Left forelimb (tissue), 1 donor: Measurements from ENCODE around the gene ENPEP.
"Not testable (repeated sequence)": the region's sequence is repeated elsewhere in the genome, so short reads cannot be mapped to it uniquely, and the experiment has no call there.

Experiments used
- DNase-seq: peaks from one replicate; pipeline ENCODE4 v3.0.0-alpha.2; 2018; ENCODE audit warnings: low spot score

ENPEP gene

GRCh38 chr4:110520886-110521285 is 44.9 kb downstream of the ENPEP start:
- no peak for DNase-seq

- no peak for DNase-seq
These were observed 50.6 kb downstream of the ENPEP start for GRCh38 chr4:110526589-110526988.

GRCh38 chr4:110527156-110527555 is 51.2 kb downstream of the ENPEP start:
- DNase-seq, result no peak

GRCh38 chr4:110532901-110533589 is 57.1 kb downstream of the ENPEP start:
- no peak for DNase-seq

GRCh38 chr4:110533590-110533910 is 57.6 kb downstream of the ENPEP start:
- no peak for DNase-seq

- DNase-seq, result no peak
These were observed 58.0 kb downstream of the ENPEP start for GRCh38 chr4:110533940-110534339.

- DNase-seq, result no peak
These were observed 64.6 kb downstream of the ENPEP start for GRCh38 chr4:110540581-110540980.

GRCh38 chr4:110540982-110541451 is 65.1 kb downstream of the ENPEP start:
- no peak for DNase-seq

GRCh38 chr4:110543577-110543976 is 67.6 kb downstream of the ENPEP start:
- no peak for DNase-seq

- DNase-seq, result no peak
These were observed 68.6 kb downstream of the ENPEP start for GRCh38 chr4:110544594-110544993.

- no peak for DNase-seq
These were observed 74.3 kb downstream of the ENPEP start for GRCh38 chr4:110550260-110550659.

- DNase-seq, result no peak
These were observed 77.2 kb downstream of the ENPEP start for GRCh38 chr4:110553197-110553596.

- no peak for DNase-seq
These were observed 91.3 kb downstream of the ENPEP start for GRCh38 chr4:110567214-110567613.

- not testable (repeated sequence) for DNase-seq
These were observed 100.7 kb downstream of the ENPEP start for GRCh38 chr4:110576696-110577095.

GRCh38 chr4:110586131-110586850 is 110.3 kb downstream of the ENPEP start:
- DNase-seq, result no peak

- DNase-seq, result no peak
These were observed 111.8 kb downstream of the ENPEP start for GRCh38 chr4:110587666-110588285.

GRCh38 chr4:110589297-110589696 is 113.3 kb downstream of the ENPEP start:
- no peak for DNase-seq

GRCh38 chr4:110595583-110595982 is 119.6 kb downstream of the ENPEP start:
- DNase-seq, result no peak

- no peak for DNase-seq
These were observed 120.5 kb downstream of the ENPEP start for GRCh38 chr4:110596431-110596830.

- no peak for DNase-seq
These were observed 121.6 kb downstream of the ENPEP start for GRCh38 chr4:110597582-110597981.

- no peak for DNase-seq
These were observed 126.1 kb downstream of the ENPEP start for GRCh38 chr4:110602061-110602460.

- no peak for DNase-seq
These were observed 129.1 kb downstream of the ENPEP start for GRCh38 chr4:110605077-110605476.

GRCh38 chr4:110609044-110609750 is 133.2 kb downstream of the ENPEP start:
- no peak for DNase-seq
